Measurements from ENCODE around the gene SEC24C. TPM values are rescaled to one million over a fixed set of nuclear protein-coding genes. Genes with fewer than 3 reads are reported as not detected.
"Not testable (repeated sequence)": the region's sequence is repeated elsewhere in the genome, so short reads cannot be mapped to it uniquely, and the experiment has no call there.

SEC24C gene
- total RNA-seq, 2 experiments from 2014 or later = 53.6 to 87.1 TPM

GRCh38 chr10:73705506-73706072 is 38.6 kb upstream of the SEC24C start:
- BruUV-seq (replicated peaks); CTCF ChIA-PET (ENCODE audit: unreplicated experiment); H3K36me3 ChIP-seq (ENCODE audit: insufficient read depth, low read length); H2AFZ ChIP-seq (ENCODE audit: low read length); intact Hi-C loops (cut with micrococcal nuclease; ENCODE audit: unreplicated experiment); H3K4me2 ChIP-seq (ENCODE audit: low read length); H3K9me3 ChIP-seq (ENCODE audit: low read length); H4K20me1 ChIP-seq (ENCODE audit: insufficient read depth, low read length); H3K79me2 ChIP-seq (ENCODE audit: insufficient read depth, low read depth, low read length); DNase-seq (ENCODE audit: low spot score); H3K4me3 ChIP-seq (ENCODE audit: low read depth, low read length, poor library complexity, severe bottlenecking); H3K27ac ChIP-seq (ENCODE audit: low read depth, low read length, poor library complexity, severe bottlenecking); H3K9me2 ChIP-seq (ENCODE audit: insufficient read depth, low read length); POLR2A ChIA-PET; H3K4me1 ChIP-seq (ENCODE audit: insufficient read depth, low read length, poor library complexity, severe bottlenecking): not testable (repeated sequence)

- H3K4me2 ChIP-seq (ENCODE audit: low read length); H3K4me1 ChIP-seq (ENCODE audit: insufficient read depth, low read length, poor library complexity, severe bottlenecking); H3K9me2 ChIP-seq (ENCODE audit: insufficient read depth, low read length); CTCF ChIA-PET (ENCODE audit: unreplicated experiment); DNase-seq (ENCODE audit: low spot score); H3K36me3 ChIP-seq (ENCODE audit: insufficient read depth, low read length); H4K20me1 ChIP-seq (ENCODE audit: insufficient read depth, low read length); H3K79me2 ChIP-seq (ENCODE audit: insufficient read depth, low read depth, low read length); BruUV-seq (replicated peaks); intact Hi-C loops (cut with micrococcal nuclease; ENCODE audit: unreplicated experiment); POLR2A ChIA-PET; H3K9me3 ChIP-seq (ENCODE audit: low read length); H3K4me3 ChIP-seq (ENCODE audit: low read depth, low read length, poor library complexity, severe bottlenecking); H2AFZ ChIP-seq (ENCODE audit: low read length); H3K27ac ChIP-seq (ENCODE audit: low read depth, low read length, poor library complexity, severe bottlenecking): not testable (repeated sequence)
Observed at GRCh38 chr10:73706488-73706887, 37.7 kb upstream of the SEC24C start.

GRCh38 chr10:73707628-73708027 is 36.5 kb upstream of the SEC24C start:
- H3K9me2 ChIP-seq (ENCODE audit: insufficient read depth, low read length); CTCF ChIA-PET (ENCODE audit: unreplicated experiment); H3K4me3 ChIP-seq (ENCODE audit: low read depth, low read length, poor library complexity, severe bottlenecking); BruUV-seq (replicated peaks); DNase-seq (ENCODE audit: low spot score); H3K4me1 ChIP-seq (ENCODE audit: insufficient read depth, low read length, poor library complexity, severe bottlenecking); intact Hi-C loops (cut with micrococcal nuclease; ENCODE audit: unreplicated experiment); H3K79me2 ChIP-seq (ENCODE audit: insufficient read depth, low read depth, low read length); H3K4me2 ChIP-seq (ENCODE audit: low read length); H3K27ac ChIP-seq (ENCODE audit: low read depth, low read length, poor library complexity, severe bottlenecking); H4K20me1 ChIP-seq (ENCODE audit: insufficient read depth, low read length); H3K36me3 ChIP-seq (ENCODE audit: insufficient read depth, low read length); POLR2A ChIA-PET; H2AFZ ChIP-seq (ENCODE audit: low read length); H3K9me3 ChIP-seq (ENCODE audit: low read length): not testable (repeated sequence)

- H2AFZ ChIP-seq (ENCODE audit: low read length); POLR2A ChIA-PET; intact Hi-C loops (cut with micrococcal nuclease; ENCODE audit: unreplicated experiment); H3K27ac ChIP-seq (ENCODE audit: low read depth, low read length, poor library complexity, severe bottlenecking); H3K4me3 ChIP-seq (ENCODE audit: low read depth, low read length, poor library complexity, severe bottlenecking); H3K4me1 ChIP-seq (ENCODE audit: insufficient read depth, low read length, poor library complexity, severe bottlenecking); H3K9me2 ChIP-seq (ENCODE audit: insufficient read depth, low read length); H3K9me3 ChIP-seq (ENCODE audit: low read length); H3K4me2 ChIP-seq (ENCODE audit: low read length); CTCF ChIA-PET (ENCODE audit: unreplicated experiment); H4K20me1 ChIP-seq (ENCODE audit: insufficient read depth, low read length); H3K79me2 ChIP-seq (ENCODE audit: insufficient read depth, low read depth, low read length); DNase-seq (ENCODE audit: low spot score); BruUV-seq (replicated peaks); H3K36me3 ChIP-seq (ENCODE audit: insufficient read depth, low read length): not testable (repeated sequence)
Observed at GRCh38 chr10:73708122-73708521, 36.0 kb upstream of the SEC24C start.

GRCh38 chr10:73711683-73712082 is 32.5 kb upstream of the SEC24C start:
- intact Hi-C loops (cut with micrococcal nuclease; ENCODE audit: unreplicated experiment); POLR2A ChIA-PET; H4K20me1 ChIP-seq (ENCODE audit: insufficient read depth, low read length); H3K9me3 ChIP-seq (ENCODE audit: low read length); CTCF ChIA-PET (ENCODE audit: unreplicated experiment); H3K27ac ChIP-seq (ENCODE audit: low read depth, low read length, poor library complexity, severe bottlenecking); H3K4me1 ChIP-seq (ENCODE audit: insufficient read depth, low read length, poor library complexity, severe bottlenecking); H3K79me2 ChIP-seq (ENCODE audit: insufficient read depth, low read depth, low read length); BruUV-seq (replicated peaks); DNase-seq (ENCODE audit: low spot score); H3K9me2 ChIP-seq (ENCODE audit: insufficient read depth, low read length); H3K4me3 ChIP-seq (ENCODE audit: low read depth, low read length, poor library complexity, severe bottlenecking); H3K4me2 ChIP-seq (ENCODE audit: low read length); H2AFZ ChIP-seq (ENCODE audit: low read length): not testable (repeated sequence)
- peaks cover 17% of the 10 kb centered on the region for H3K36me3 ChIP-seq (ENCODE audit: insufficient read depth, low read length)

GRCh38 chr10:73713912-73714311 is 30.3 kb upstream of the SEC24C start:
- H3K27ac ChIP-seq (ENCODE audit: low read depth, low read length, poor library complexity, severe bottlenecking); H3K79me2 ChIP-seq (ENCODE audit: insufficient read depth, low read depth, low read length); H3K4me3 ChIP-seq (ENCODE audit: low read depth, low read length, poor library complexity, severe bottlenecking); H3K9me2 ChIP-seq (ENCODE audit: insufficient read depth, low read length); H2AFZ ChIP-seq (ENCODE audit: low read length); H3K4me2 ChIP-seq (ENCODE audit: low read length); DNase-seq (ENCODE audit: low spot score); intact Hi-C loops (cut with micrococcal nuclease; ENCODE audit: unreplicated experiment); BruUV-seq (replicated peaks); POLR2A ChIA-PET; H4K20me1 ChIP-seq (ENCODE audit: insufficient read depth, low read length); CTCF ChIA-PET (ENCODE audit: unreplicated experiment); H3K9me3 ChIP-seq (ENCODE audit: low read length): not testable (repeated sequence)
- H3K4me1 ChIP-seq (ENCODE audit: insufficient read depth, low read length, poor library complexity, severe bottlenecking) = peaks cover 18% of the 10 kb centered on the region
- peaks cover 39% of the 10 kb centered on the region for H3K36me3 ChIP-seq (ENCODE audit: insufficient read depth, low read length)

GRCh38 chr10:73714483-73714882 is 29.7 kb upstream of the SEC24C start:
- H3K9me3 ChIP-seq (ENCODE audit: low read length); CTCF ChIA-PET (ENCODE audit: unreplicated experiment); H3K27ac ChIP-seq (ENCODE audit: low read depth, low read length, poor library complexity, severe bottlenecking); H2AFZ ChIP-seq (ENCODE audit: low read length); H3K4me3 ChIP-seq (ENCODE audit: low read depth, low read length, poor library complexity, severe bottlenecking); H4K20me1 ChIP-seq (ENCODE audit: insufficient read depth, low read length); H3K9me2 ChIP-seq (ENCODE audit: insufficient read depth, low read length); H3K4me2 ChIP-seq (ENCODE audit: low read length); DNase-seq (ENCODE audit: low spot score); H3K79me2 ChIP-seq (ENCODE audit: insufficient read depth, low read depth, low read length); intact Hi-C loops (cut with micrococcal nuclease; ENCODE audit: unreplicated experiment); POLR2A ChIA-PET: not testable (repeated sequence)
- TSS peak; percentile 16 for BruUV-seq (replicated peaks)
- peaks cover 44% of the 10 kb centered on the region for H3K36me3 ChIP-seq (ENCODE audit: insufficient read depth, low read length)
- H3K4me1 ChIP-seq (ENCODE audit: insufficient read depth, low read length, poor library complexity, severe bottlenecking) = peaks cover 18% of the 10 kb centered on the region
